Measurements from ENCODE around the gene MXD1.

The MXD1 gene

GRCh38 chr2:69952336-69953115 is 37.6 kb downstream of the MXD1 start:
- no peak overlapping the region for H3K4me3 ChIP-seq (ENCODE audit: low read length)
- no peak for TF ChIP-seq ZNF274 (IDR thresholded peaks at IDR 0.05; ENCODE audit: low read depth, low read length)

- no peak for TF ChIP-seq ZNF274 (IDR thresholded peaks at IDR 0.05; ENCODE audit: low read depth, low read length)
Measured at GRCh38 chr2:69954084-69954483, 39.2 kb downstream of the MXD1 start.

GRCh38 chr2:69955029-69955428 is 40.1 kb downstream of the MXD1 start:
- no peak overlapping the region for H3K4me3 ChIP-seq (ENCODE audit: low read length)
- TF ChIP-seq ZNF274 (IDR thresholded peaks at IDR 0.05; ENCODE audit: low read depth, low read length), result no peak

More at GRCh38 chr2:69954084-69954483, 39.2 kb downstream of the MXD1 start:
- no peak overlapping the region for H3K4me3 ChIP-seq (ENCODE audit: low read length)

GRCh38 chr2:69956475-69956979 is 41.6 kb downstream of the MXD1 start:
- no peak for TF ChIP-seq ZNF274 (IDR thresholded peaks at IDR 0.05; ENCODE audit: low read depth, low read length)
- no peak overlapping the region for H3K4me3 ChIP-seq (ENCODE audit: low read length)

GRCh38 chr2:69957965-69958364 is 43.1 kb downstream of the MXD1 start:
- H3K4me3 ChIP-seq (ENCODE audit: low read length), result no peak overlapping the region
- TF ChIP-seq ZNF274 (IDR thresholded peaks at IDR 0.05; ENCODE audit: low read depth, low read length), result no peak

- no peak overlapping the region for H3K4me3 ChIP-seq (ENCODE audit: low read length)
- TF ChIP-seq ZNF274 (IDR thresholded peaks at IDR 0.05; ENCODE audit: low read depth, low read length), result no peak
Measured at GRCh38 chr2:69958480-69958879, 43.6 kb downstream of the MXD1 start.

- no peak overlapping the region for H3K4me3 ChIP-seq (ENCODE audit: low read length)
- no peak for TF ChIP-seq ZNF274 (IDR thresholded peaks at IDR 0.05; ENCODE audit: low read depth, low read length)
Measured at GRCh38 chr2:69959425-69959824, 44.5 kb downstream of the MXD1 start.

- H3K4me3 ChIP-seq (ENCODE audit: low read length), result no peak overlapping the region
- TF ChIP-seq ZNF274 (IDR thresholded peaks at IDR 0.05; ENCODE audit: low read depth, low read length), result no peak
Measured at GRCh38 chr2:69960821-69961220, 45.9 kb downstream of the MXD1 start.

- TF ChIP-seq ZNF274 (IDR thresholded peaks at IDR 0.05; ENCODE audit: low read depth, low read length), result no peak
- no peak within 1 kb of the TSS for H3K4me3 ChIP-seq (ENCODE audit: low read length)
Measured at GRCh38 chr2:69961496-69961895, 46.6 kb downstream of the MXD1 start, which contains the start of gene ASPRV1. Gene ASPRV1, minus strand, starts transcription at chr2:69961631. Its CDS starts 195 bp downstream, at chr2:69961436.

- no peak for TF ChIP-seq ZNF274 (IDR thresholded peaks at IDR 0.05; ENCODE audit: low read depth, low read length)
- no peak overlapping the region for H3K4me3 ChIP-seq (ENCODE audit: low read length)
Measured at GRCh38 chr2:69962986-69963730, 48.2 kb downstream of the MXD1 start.

- no peak for TF ChIP-seq ZNF274 (IDR thresholded peaks at IDR 0.05; ENCODE audit: low read depth, low read length)
- no peak overlapping the region for H3K4me3 ChIP-seq (ENCODE audit: low read length)
Measured at GRCh38 chr2:69964353-69964841, 49.5 kb downstream of the MXD1 start.

GRCh38 chr2:69965756-69966445 is 51.0 kb downstream of the MXD1 start:
- H3K4me3 ChIP-seq (ENCODE audit: low read length), result no peak overlapping the region
- no peak for TF ChIP-seq ZNF274 (IDR thresholded peaks at IDR 0.05; ENCODE audit: low read depth, low read length)

- no peak for TF ChIP-seq ZNF274 (IDR thresholded peaks at IDR 0.05; ENCODE audit: low read depth, low read length)
Measured at GRCh38 chr2:69966496-69966895, 51.6 kb downstream of the MXD1 start.

GRCh38 chr2:69968609-69969008 is 53.7 kb downstream of the MXD1 start:
- TF ChIP-seq ZNF274 (IDR thresholded peaks at IDR 0.05; ENCODE audit: low read depth, low read length), result no peak
- H3K4me3 ChIP-seq (ENCODE audit: low read length), result no peak overlapping the region

More at GRCh38 chr2:69966496-69966895, 51.6 kb downstream of the MXD1 start:
- H3K4me3 ChIP-seq (ENCODE audit: low read length), result no peak overlapping the region

Measured in GM08714 (cell line).